Coronary artery (tissue), 2 donors: ENCODE data around the gene PDCD7.
"Not testable (repeated sequence)": the region's sequence is repeated elsewhere in the genome, so short reads cannot be mapped to it uniquely, and the experiment has no call there.

Experiments used
- DNase-seq: peaks from one replicate; pipeline ENCODE4 v3.0.0-alpha.2; 2017; ENCODE audit warnings: low spot score
- H3K27ac ChIP-seq, 2 donors: fragments of 200-600 bp; sonication (generic); one replicate each; pipeline ENCODE4 v1.5.1; 2016 to 2019
- H3K4me3 ChIP-seq: fragments of 200-600 bp; sonication (generic); 2 replicates; pipeline ENCODE4 v1.5.1; 2016; ENCODE audit warnings: mild to moderate bottlenecking, moderate library complexity
- CTCF ChIP-seq: fragments of 200-600 bp; sonication (generic); IDR thresholded peaks from one replicate; pipeline ENCODE4 v1.5.1; 2019; ENCODE audit warnings: antibody characterized with exemption

PDCD7 gene

GRCh38 chr15:65101891-65102708, 31.5 kb downstream of the PDCD7 start:
- TF ChIP-seq CTCF = no peak
- Histone ChIP-seq H3K4me3 (no peak overlapping the region), H3K27ac (no peak overlapping the region)
- DNase-seq = no peak

- no peak overlapping the region for H3K27ac ChIP-seq
- H3K4me3 ChIP-seq = no peak overlapping the region
- TF ChIP-seq CTCF = peak; percentile 59
- no peak for DNase-seq
Measured at GRCh38 chr15:65101411-65101890, 32.2 kb downstream of the PDCD7 start.

GRCh38 chr15:65100442-65100841, 33.2 kb downstream of the PDCD7 start:
- no peak for TF ChIP-seq CTCF
- H3K27ac ChIP-seq = no peak overlapping the region
- H3K4me3 ChIP-seq = no peak overlapping the region
- no peak for DNase-seq

GRCh38 chr15:65099801-65100200, 33.8 kb downstream of the PDCD7 start:
- not testable (repeated sequence) for H3K4me3 ChIP-seq, DNase-seq, H3K27ac ChIP-seq

- no peak for TF ChIP-seq CTCF
Measured at GRCh38 chr15:65099336-65099735, 34.3 kb downstream of the PDCD7 start.

GRCh38 chr15:65097651-65098263, 35.9 kb downstream of the PDCD7 start:
- Histone ChIP-seq H3K27ac (no peak overlapping the region), H3K4me3 (no peak overlapping the region)
- no peak for TF ChIP-seq CTCF
- no peak for DNase-seq

More at GRCh38 chr15:65099336-65099735, 34.3 kb downstream of the PDCD7 start:
- H3K4me3 ChIP-seq = no peak overlapping the region
- H3K27ac ChIP-seq = no peak overlapping the region
- DNase-seq = no peak

- Histone ChIP-seq H3K27ac (no peak overlapping the region), H3K4me3 (no peak overlapping the region)
- TF ChIP-seq CTCF = no peak
- no peak for DNase-seq
Measured at GRCh38 chr15:65096481-65097385, 36.9 kb downstream of the PDCD7 start.
